Progenitor cell of endocrine pancreas (in vitro differentiated cells): Measurements from ENCODE around the gene NUP93. TPM values are rescaled to one million over a fixed set of nuclear protein-coding genes. Genes with fewer than 3 reads are reported as not detected.

Experiments used
- DNase-seq: peaks from one replicate; pipeline ENCODE4 v3.0.0; 2021; ENCODE audit warnings: low spot score; ENCODE audit not compliant: unreplicated experiment
- H3K27ac Mint-ChIP-seq: 2 replicates; pipeline ENCODE4 v1.8.0; 2021; ENCODE audit warnings: mild to moderate bottlenecking, moderate library complexity, mixed read lengths
- H3K27me3 Mint-ChIP-seq: 2 replicates; pipeline ENCODE4 v1.8.0; 2021; ENCODE audit warnings: mixed read lengths
- H3K36me3 Mint-ChIP-seq: 2 replicates; pipeline ENCODE4 v1.8.0; 2022; ENCODE audit warnings: mixed read lengths; ENCODE audit not compliant: insufficient read depth
- H3K4me1 Mint-ChIP-seq: 2 replicates; pipeline ENCODE4 v1.8.0; 2021; ENCODE audit warnings: low read depth, mixed read lengths
- H3K4me3 Mint-ChIP-seq: 2 replicates; pipeline ENCODE4 v1.8.0; 2021; ENCODE audit warnings: low read depth, mild to moderate bottlenecking, moderate library complexity, mixed read lengths
- H3K9me3 Mint-ChIP-seq: 2 replicates; pipeline ENCODE4 v1.8.0; 2021; ENCODE audit warnings: low read depth, mixed read lengths
- total RNA-seq: library from RNA; stranded (reverse); gene quantifications from 2 replicates; pipeline ENCODE4 v1.2.1, GENCODE V29; 2021
- TF ChIP-seq, protein P1 (sequence below): fragments of 200-600 bp; sonication (generic); IDR thresholded peaks from one replicate; pipeline ENCODE4 v1.5.0; 2021; ENCODE audit warnings: antibody characterized with exemption, mild to moderate bottlenecking; ENCODE audit not compliant: unreplicated experiment

Gene NUP93
- total RNA-seq, 1 donor from 2014 or later, result 74.4 TPM

DNA sequence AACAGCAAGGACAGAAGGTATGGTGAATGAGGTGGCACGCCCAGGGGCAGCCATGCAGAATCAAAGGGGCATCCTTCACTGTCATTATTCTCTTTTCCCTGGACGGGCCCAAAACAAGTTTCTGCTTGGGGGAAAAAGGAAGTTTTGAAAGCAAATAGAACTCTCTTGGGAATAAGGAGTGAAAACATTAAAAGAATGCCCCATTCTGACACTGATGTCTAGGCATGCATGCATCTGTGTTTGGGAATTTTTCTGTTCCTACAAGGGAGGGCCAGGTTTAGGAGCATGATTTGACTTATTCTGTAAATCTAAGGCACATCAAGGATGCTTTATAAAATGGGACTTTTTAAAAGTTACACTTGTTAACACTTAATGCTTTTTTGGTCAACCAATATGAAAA, 100.7 kb downstream of the NUP93 start:
- no peaks in the 10 kb centered on the region for H3K27me3 Mint-ChIP-seq
- H3K9me3 Mint-ChIP-seq, result no peaks in the 10 kb centered on the region
- H3K4me3 Mint-ChIP-seq, result no peak overlapping the region
- no peaks in the 10 kb centered on the region for H3K4me1 Mint-ChIP-seq
- DNase-seq, result no peak
- TF ChIP-seq, protein P1, sequence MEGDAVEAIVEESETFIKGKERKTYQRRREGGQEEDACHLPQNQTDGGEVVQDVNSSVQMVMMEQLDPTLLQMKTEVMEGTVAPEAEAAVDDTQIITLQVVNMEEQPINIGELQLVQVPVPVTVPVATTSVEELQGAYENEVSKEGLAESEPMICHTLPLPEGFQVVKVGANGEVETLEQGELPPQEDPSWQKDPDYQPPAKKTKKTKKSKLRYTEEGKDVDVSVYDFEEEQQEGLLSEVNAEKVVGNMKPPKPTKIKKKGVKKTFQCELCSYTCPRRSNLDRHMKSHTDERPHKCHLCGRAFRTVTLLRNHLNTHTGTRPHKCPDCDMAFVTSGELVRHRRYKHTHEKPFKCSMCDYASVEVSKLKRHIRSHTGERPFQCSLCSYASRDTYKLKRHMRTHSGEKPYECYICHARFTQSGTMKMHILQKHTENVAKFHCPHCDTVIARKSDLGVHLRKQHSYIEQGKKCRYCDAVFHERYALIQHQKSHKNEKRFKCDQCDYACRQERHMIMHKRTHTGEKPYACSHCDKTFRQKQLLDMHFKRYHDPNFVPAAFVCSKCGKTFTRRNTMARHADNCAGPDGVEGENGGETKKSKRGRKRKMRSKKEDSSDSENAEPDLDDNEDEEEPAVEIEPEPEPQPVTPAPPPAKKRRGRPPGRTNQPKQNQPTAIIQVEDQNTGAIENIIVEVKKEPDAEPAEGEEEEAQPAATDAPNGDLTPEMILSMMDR, result no peak
- H3K36me3 Mint-ChIP-seq, result peaks cover 15% of the 10 kb centered on the region
- H3K27ac Mint-ChIP-seq, result no peak overlapping the region

DNA sequence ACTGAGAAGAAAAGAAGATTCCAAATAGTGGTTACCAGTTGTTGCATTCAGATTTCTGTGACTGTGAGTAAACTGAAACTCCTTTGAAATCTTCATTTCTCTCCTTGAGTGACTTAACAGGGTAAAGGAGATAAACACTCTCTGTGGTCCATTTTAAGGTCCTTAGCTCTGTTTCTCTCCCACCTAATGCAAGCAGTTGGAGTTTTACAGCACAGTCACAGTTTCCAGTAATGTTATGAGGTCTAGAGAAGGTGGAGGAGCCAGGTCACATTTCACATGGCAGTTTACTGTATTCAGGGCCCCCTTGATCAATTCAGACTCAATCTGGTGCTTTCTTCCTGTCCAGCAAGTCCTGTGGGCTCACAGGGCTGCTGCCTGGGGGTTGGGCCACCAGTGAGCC, 102.8 kb downstream of the NUP93 start:
- Mint-ChIP-seq H3K4me1 (peaks cover 7% of the 10 kb centered on the region), H3K4me3 (no peak overlapping the region), H3K9me3 (no peaks in the 10 kb centered on the region), H3K36me3 (peaks cover 16% of the 10 kb centered on the region), H3K27me3 (no peaks in the 10 kb centered on the region), H3K27ac (no peak overlapping the region)
- TF ChIP-seq, protein P1, result no peak
- DNase-seq, result no peak

DNA sequence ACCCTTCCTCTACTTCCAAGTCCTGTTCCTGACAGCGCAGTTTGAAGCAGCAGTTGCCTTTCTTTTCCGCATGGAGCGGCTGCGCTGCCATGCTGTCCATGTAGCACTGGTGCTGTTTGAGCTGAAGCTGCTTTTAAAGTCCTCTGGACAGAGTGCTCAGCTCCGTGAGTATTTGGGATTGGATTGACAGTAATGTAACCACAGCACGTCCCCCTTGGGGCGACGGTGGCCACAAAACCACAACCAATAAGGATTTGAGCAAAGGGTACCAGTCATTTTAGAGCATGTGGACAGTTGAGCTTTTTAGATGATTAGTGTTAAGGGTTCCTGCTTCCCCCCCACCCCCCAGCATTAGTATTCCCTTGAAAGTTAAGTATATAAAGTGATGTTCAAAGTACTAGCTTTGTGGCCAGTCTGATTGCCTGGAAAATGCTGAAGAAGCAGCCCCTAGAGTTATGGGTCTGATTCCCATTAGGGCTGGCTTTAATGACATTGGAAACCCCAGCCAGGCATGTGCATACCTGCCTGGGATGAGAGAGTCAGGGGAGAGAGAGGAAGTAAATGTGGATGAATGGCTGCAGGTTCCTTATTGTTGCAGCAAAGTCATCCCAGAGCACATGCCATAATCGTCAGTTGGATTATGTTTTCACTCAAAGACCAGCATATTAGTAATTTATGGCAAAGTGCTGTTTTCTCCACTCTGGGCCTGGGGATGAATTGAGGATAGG, 103.5 kb downstream of the NUP93 start:
- Mint-ChIP-seq H3K36me3 (peaks cover 19% of the 10 kb centered on the region), H3K4me3 (no peak overlapping the region), H3K27me3 (no peaks in the 10 kb centered on the region), H3K9me3 (no peaks in the 10 kb centered on the region), H3K4me1 (peaks cover 7% of the 10 kb centered on the region), H3K27ac (no peak overlapping the region)
- TF ChIP-seq, protein P1, result no peak
- DNase-seq, result no peak

DNA sequence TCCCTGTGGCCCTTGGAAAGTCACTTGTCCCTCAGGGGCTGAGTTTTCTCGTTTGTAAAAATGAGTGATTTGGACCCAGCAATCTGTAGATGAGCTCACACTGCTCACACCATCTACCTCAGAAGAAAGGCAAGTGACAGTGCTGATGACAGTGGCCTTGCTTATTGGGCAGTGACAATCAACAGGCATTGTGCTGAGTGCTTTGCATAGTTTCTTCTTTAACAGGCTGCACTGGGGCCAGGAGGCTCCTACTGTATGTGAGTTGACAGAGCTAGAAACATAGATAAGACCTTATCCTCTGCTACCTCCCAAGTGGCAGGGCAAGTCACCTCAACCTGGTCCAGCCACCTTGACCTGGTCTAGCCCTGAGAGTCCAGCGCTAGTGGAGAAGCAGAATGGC, 105.4 kb downstream of the NUP93 start:
- no peak for DNase-seq
- H3K36me3 Mint-ChIP-seq, result peaks cover 21% of the 10 kb centered on the region
- TF ChIP-seq, protein P1, result no peak
- H3K9me3 Mint-ChIP-seq, result no peaks in the 10 kb centered on the region
- H3K4me1 Mint-ChIP-seq, result peaks cover 7% of the 10 kb centered on the region
- no peaks in the 10 kb centered on the region for H3K27me3 Mint-ChIP-seq
- H3K27ac Mint-ChIP-seq, result no peak overlapping the region
- H3K4me3 Mint-ChIP-seq, result no peak overlapping the region

DNA sequence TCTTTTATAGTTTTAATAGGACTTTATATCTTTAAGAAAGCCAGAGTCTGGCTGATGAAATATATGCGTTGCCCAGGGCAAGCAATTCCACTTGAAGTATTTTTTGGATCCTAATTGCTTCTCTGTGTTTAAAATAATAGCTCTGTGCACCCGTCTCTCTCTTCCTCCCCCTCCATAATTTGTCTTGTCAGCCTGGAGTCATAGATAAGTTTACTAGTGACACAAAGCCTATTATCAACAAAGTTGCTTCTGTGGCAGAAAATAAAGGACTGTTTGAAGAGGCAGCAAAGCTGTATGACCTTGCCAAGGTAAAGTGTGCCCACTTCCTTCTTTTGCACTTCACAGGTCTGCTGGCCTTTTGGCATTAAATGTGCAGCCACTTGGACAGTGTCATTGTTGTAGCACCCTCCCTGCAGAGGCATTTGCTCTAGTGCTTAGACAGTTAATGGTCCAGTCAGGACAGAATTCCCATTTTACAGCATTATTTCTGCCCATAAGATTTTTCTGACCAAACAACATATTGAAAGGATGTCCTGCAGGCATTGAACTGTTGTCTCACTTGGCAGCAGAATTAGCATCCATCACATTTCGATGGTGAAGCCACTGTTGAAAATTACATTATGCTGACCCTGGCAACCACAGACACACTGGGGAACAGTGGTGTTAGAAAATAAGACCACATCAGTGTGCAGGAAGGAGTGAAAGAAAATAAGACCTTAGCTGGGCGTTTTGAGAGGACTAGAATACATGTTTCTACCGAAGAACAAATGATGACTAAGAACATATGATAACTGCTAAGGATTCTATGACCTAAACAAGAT, 106.7 kb downstream of the NUP93 start:
- Mint-ChIP-seq H3K36me3 (peaks cover 19% of the 10 kb centered on the region), H3K4me3 (no peak overlapping the region), H3K9me3 (no peaks in the 10 kb centered on the region), H3K27ac (peak overlapping the region; percentile 6), H3K27me3 (no peaks in the 10 kb centered on the region), H3K4me1 (peaks cover 7% of the 10 kb centered on the region)
- TF ChIP-seq, protein P1, result no peak
- DNase-seq, result no peak
